HCT116 (cell line): ENCODE measurements around the gene IFI27L2. TPM values are rescaled to one million over a fixed set of nuclear protein-coding genes. Genes with fewer than 3 reads are reported as not detected.

Experiments used
- ATAC-seq: fragments of 200-7000 bp; cut with Tn5 transposase; 2 replicates; pipeline ENCODE4 v1.9.1; 2020; ENCODE audit warnings: mild to moderate bottlenecking, moderate library complexity
- BruUV-seq: library from RNA; stranded (reverse); fragments of 400-500 nt; replicated peaks from 2 replicates; lab custom pipeline; 2021; lab: Mats Ljungman, UMichigan
- CTCF ChIA-PET: fragments of 300-600 bp; sonication (Branson Sonifier 250); formaldehyde crosslinking; loops from one replicate; lab custom pipeline; 2021; ENCODE audit warnings: antibody characterized with exemption; lab: Charles Lee
- POLR2A ChIA-PET: fragments of 300-600, 350-600 bp; sonication (Branson Sonifier 250); formaldehyde crosslinking; loops from one replicate; lab custom pipeline; 2021; ENCODE audit warnings: antibody characterized with exemption; lab: Charles Lee
- RAD21 ChIA-PET, 2 experiments: fragments of 300-600 bp; sonication (Branson Sonifier 250); formaldehyde crosslinking; loops; one replicate each; lab custom pipeline; 2023; ENCODE audit warnings: low total read pairs in 2 of 2; ENCODE audit not compliant: uncharacterized antibody in 2 of 2, unreplicated experiment in 2 of 2, low non-redundant PET in 1 of 2; lab: Charles Lee
- DNase-seq: peaks from one replicate; pipeline ENCODE4 v3.0.0-alpha.2; 2010; ENCODE audit warnings: low read depth, low spot score
- H2AFZ ChIP-seq: fragments of 200-600 bp; shearing (Covaris generic), sonication (generic); 2 replicates; pipeline ENCODE4 v1.6.1; 2017; ENCODE audit warnings: low read depth, mixed run types, mixed read lengths, antibody characterized with exemption, low read length; ENCODE audit not compliant: poor library complexity, severe bottlenecking
- H3K27ac ChIP-seq: 2 replicates; pipeline ENCODE4 v1.5.1; 2012; ENCODE audit warnings: low read depth, low read length
- H3K27me3 ChIP-seq: fragments of 200-600 bp; sonication (generic); 2 replicates; pipeline ENCODE4 v1.6.1; 2016; ENCODE audit warnings: mixed run types, low read length, mixed read lengths; ENCODE audit not compliant: insufficient read depth
- H3K36me3 ChIP-seq, 2 experiments: fragments of 200-500 bp in 1 of 2; fragments of 200-600 bp in 1 of 2; sonication (Bioruptor generic) in 1 of 2; sonication (generic) in 1 of 2; 2 replicates each; pipeline versions ENCODE4 v1.5.1 to v1.6.1; 2014 to 2016; ENCODE audit warnings: low read length in 2 of 2, inconsistent platforms in 1 of 2, mixed read lengths in 1 of 2, mixed run types in 1 of 2; ENCODE audit not compliant: insufficient read depth in 2 of 2, control insufficient read depth in 1 of 2
- H3K4me1 ChIP-seq, 2 experiments: fragments of 200-600 bp in 1 of 2; sonication (generic) in 1 of 2; 2 replicates each; pipeline versions ENCODE4 v1.5.1 to v1.6.1; 2012 to 2017; ENCODE audit warnings: low read length in 2 of 2, inconsistent platforms in 1 of 2, mild to moderate bottlenecking in 1 of 2, mixed read lengths in 1 of 2, mixed run types in 1 of 2, moderate library complexity in 1 of 2; ENCODE audit not compliant: insufficient read depth in 2 of 2, control insufficient read depth in 1 of 2
- H3K4me2 ChIP-seq: fragments of 200-600 bp; sonication (generic); 2 replicates; pipeline ENCODE4 v1.6.1; 2017; ENCODE audit warnings: mixed run types, low read length, mixed read lengths
- H3K4me3 ChIP-seq, 2 experiments: fragments of 200-600 bp in 1 of 2; sonication (generic) in 1 of 2; replicated peaks in 1 of 2; 2 replicates each; pipeline ENCODE4 v1.5.1; 2011 to 2016; ENCODE audit warnings: low read length in 2 of 2, control low read depth in 1 of 2, low read depth in 1 of 2, mild to moderate bottlenecking in 1 of 2, mixed read lengths in 1 of 2, mixed run types in 1 of 2
- H3K79me2 ChIP-seq: fragments of 200-600 bp; sonication (generic); 2 replicates; pipeline ENCODE4 v1.6.1; 2017; ENCODE audit warnings: mild to moderate bottlenecking, mixed run types, low read length, moderate library complexity, mixed read lengths; ENCODE audit not compliant: insufficient read depth
- H3K9ac ChIP-seq: fragments of 200-600 bp; sonication (generic); 2 replicates; pipeline ENCODE4 v1.6.1; 2016; ENCODE audit warnings: low read length, mixed read lengths
- H3K9me2 ChIP-seq: fragments of 200-600 bp; sonication (generic), shearing (Covaris generic); 2 replicates; pipeline ENCODE4 v1.6.1; 2017; ENCODE audit warnings: mixed run types, mild to moderate bottlenecking, moderate library complexity; ENCODE audit not compliant: insufficient read depth
- H3K9me3 ChIP-seq, 2 experiments: fragments of 200-500 bp in 1 of 2; fragments of 200-600 bp in 1 of 2; sonication (Bioruptor generic) in 1 of 2; sonication (generic) in 1 of 2; 2 replicates each; pipeline ENCODE4 v1.6.1; 2014 to 2017; ENCODE audit warnings: low read length in 2 of 2, mixed read lengths in 2 of 2, inconsistent platforms in 1 of 2, low read depth in 1 of 2, mild to moderate bottlenecking in 1 of 2, mixed run types in 1 of 2, moderate library complexity in 1 of 2; ENCODE audit not compliant: control insufficient read depth in 1 of 2, insufficient read depth in 1 of 2
- H4K20me1 ChIP-seq: fragments of 200-600 bp; sonication (generic), shearing (Covaris generic); 2 replicates; pipeline ENCODE4 v1.6.1; 2017; ENCODE audit warnings: mixed run types, mild to moderate bottlenecking, moderate library complexity; ENCODE audit not compliant: insufficient read depth
- CBX3 ChIP-seq: IDR thresholded peaks from 2 replicates; pipeline ENCODE4 v1.6.1; 2012; ENCODE audit warnings: low read depth
- EGR1 ChIP-seq: IDR thresholded peaks from 2 replicates; pipeline ENCODE4 v1.6.1; 2012; ENCODE audit warnings: low read depth
- ELF1 ChIP-seq: IDR thresholded peaks from 2 replicates; pipeline ENCODE4 v1.6.1; 2012; ENCODE audit warnings: low read depth, borderline replicate concordance
- EZH2 ChIP-seq: fragments of 200-600 bp; sonication (generic); IDR thresholded peaks from 2 replicates; pipeline ENCODE4 v1.6.1; 2017; ENCODE audit warnings: antibody characterized with exemption, mixed run types
- JUND ChIP-seq: IDR thresholded peaks from 2 replicates; pipeline ENCODE4 v1.6.1; 2012
- POLR2A ChIP-seq: IDR thresholded peaks from 2 replicates; pipeline ENCODE4 v1.7.0; 2011; ENCODE audit warnings: borderline replicate concordance; ENCODE audit not compliant: insufficient read depth, insufficient read length; ENCODE audit errors: extremely low read depth
- POLR2AphosphoS5 ChIP-seq: IDR thresholded peaks from 2 replicates; pipeline ENCODE4 v1.6.1; 2011; ENCODE audit warnings: mild to moderate bottlenecking, low read depth, low read length, moderate library complexity
- REST ChIP-seq: IDR thresholded peaks from 2 replicates; pipeline ENCODE4 v1.6.1; 2012; ENCODE audit warnings: low read depth
- SIN3A ChIP-seq: IDR thresholded peaks from 2 replicates; pipeline ENCODE4 v1.6.1; 2012; ENCODE audit warnings: low read depth
- SRF ChIP-seq: IDR thresholded peaks from 2 replicates; pipeline ENCODE4 v1.6.1; 2012; ENCODE audit warnings: low read depth
- TCF7L2 ChIP-seq: IDR thresholded peaks from 2 replicates; pipeline ENCODE4 v1.7.0; 2011; ENCODE audit warnings: borderline replicate concordance, inconsistent platforms; ENCODE audit not compliant: insufficient read depth, insufficient read length; ENCODE audit errors: extremely low read depth
- YY1 ChIP-seq: IDR thresholded peaks from 2 replicates; pipeline ENCODE4 v1.6.1; 2011; ENCODE audit warnings: low read length, low read depth, moderate library complexity, mild to moderate bottlenecking; ENCODE audit not compliant: insufficient replicate concordance; ENCODE audit errors: extremely low read depth
- ZBTB33 ChIP-seq: IDR thresholded peaks from 2 replicates; pipeline ENCODE4 v1.6.1; 2011; ENCODE audit warnings: mild to moderate bottlenecking, low read length, moderate library complexity; ENCODE audit not compliant: insufficient replicate concordance; ENCODE audit errors: extremely low read depth
- intact Hi-C: fragments of 100-400 bp; cut with micrococcal nuclease; formaldehyde crosslinking; loops from 2 replicates; pipeline ENCODE4 v1.10.0; 2022
- total RNA-seq: library from RNA; stranded (reverse); gene quantifications from one replicate; pipeline ENCODE4 v1.2.1, GENCODE V29; 2021; ENCODE audit not compliant: unreplicated experiment

Gene IFI27L2
- total RNA-seq, 1 experiment from 2014 or later = 42.9 TPM

- H4K20me1 ChIP-seq = no peaks in the 10 kb centered on the region
- intact Hi-C loops = no loop called here
- H3K9me2 ChIP-seq = no peaks in the 10 kb centered on the region
- peak overlapping the region; percentile 81 for H3K4me2 ChIP-seq
- no TSS peak for BruUV-seq
- H3K27ac ChIP-seq = no peak overlapping the region
- ChIA-PET RAD21 (no interaction called here), POLR2A (interaction anchor here (0.6 to 1.3 kb wide), 3 partner anchors 28 to 147 kb away, joined by 3 to 4 read pairs (median 3); partner anchors contain the start of gene IFI27L2), CTCF (interaction anchor here (1.2 kb wide), 1 partner anchor 41 kb away, joined by 5 read pairs; no protein-coding TSS in a partner anchor)
- H3K9me3 ChIP-seq = no peaks in the 10 kb centered on the region
- DNase-seq = no peak
- peaks cover 3 to 18% of the 10 kb centered on the region in 2 experiments; a peak in 3 of 4 replicates for H3K4me1 ChIP-seq
- no peaks in the 10 kb centered on the region for H3K79me2 ChIP-seq
- H3K27me3 ChIP-seq = no peaks in the 10 kb centered on the region
- H3K36me3 ChIP-seq = no peaks in the 10 kb centered on the region
- H2AFZ ChIP-seq = peak overlapping the region; percentile 63
- peak overlapping the region; percentile 37; the same call in 1 of the 2 replicates for H3K9ac ChIP-seq
- peak overlapping the region; percentile 39 to 53 for H3K4me3 ChIP-seq
- ATAC-seq = no peak
- TF ChIP-seq EZH2 = no peak
- no peak for TF ChIP-seq YY1
- TF ChIP-seq REST = no peak
- no peak for TF ChIP-seq POLR2A
- TF ChIP-seq ELF1 = no peak
- TF ChIP-seq TCF7L2 = no peak
- no peak for TF ChIP-seq EGR1
- TF ChIP-seq JUND = no peak
- TF ChIP-seq ZBTB33 = no peak
- no peak for TF ChIP-seq SIN3A
- no peak; the same call in 1 of the 2 replicates for TF ChIP-seq POLR2AphosphoS5
- no peak for TF ChIP-seq CBX3
- no peak for TF ChIP-seq SRF
- TF ChIP-seq, all 23 proteins: peak for 0
Measured at GRCh38 chr14:94173471-94173884, 44.1 kb upstream of the IFI27L2 start.
